A549 (cell line): Measurements from ENCODE around the gene NIT1. TPM values are rescaled to one million over a fixed set of nuclear protein-coding genes. Genes with fewer than 3 reads are reported as not detected.
A peak's percentile ranks its signal among the peaks of the same experiment; 100 is the strongest.

ENCODE experiments used
- ATAC-seq, 2 experiments: fragments of 200-7000 bp in 1 of 2; fragments of >200 bp in 1 of 2; cut with Nextera tagmentation in 1 of 2; cut with Tn5 transposase in 1 of 2; 3 replicates each; pipeline versions ENCODE4 v1.8.0 to v1.9.1; 2018 to 2020; ENCODE audit warnings: mild to moderate bottlenecking in 1 of 2, moderate library complexity in 1 of 2
- CTCF ChIA-PET: fragments of 300-600 bp; sonication (Branson Sonifier 250); formaldehyde crosslinking; extraction: SDS; loops from one replicate; lab custom pipeline; 2021; ENCODE audit warnings: antibody characterized with exemption, inconsistent platforms; lab: Yijun Ruan, JAX
- POLR2A ChIA-PET: fragments of 350-600 bp; formaldehyde crosslinking; extraction: SDS; loops from one replicate; lab custom pipeline; 2021; ENCODE audit warnings: antibody characterized with exemption, inconsistent platforms; lab: Yijun Ruan, JAX
- DNase-seq, 2 experiments: peaks; one replicate each; pipeline versions ENCODE4 v3.0.0 to v3.0.0-alpha.2; 2011 to 2016; ENCODE audit warnings: low read depth in 1 of 2, low spot score in 1 of 2
- FAIRE-seq: peaks from 2 replicates; lab custom pipeline; 2011; peaks lifted over from hg19 to GRCh38; lab: Jason Lieb, UNC
- H3K27ac ChIP-seq, 2 experiments: fragments of >200 bp; sonication (Bioruptor Twin); formaldehyde crosslinking; 3 replicates each; pipeline ENCODE4 v1.5.1; 2016 to 2017
- H3K4me1 ChIP-seq: fragments of >200 bp; sonication (Bioruptor Twin); formaldehyde crosslinking; 3 replicates; pipeline ENCODE4 v1.6.1; 2016
- H3K4me2 ChIP-seq: fragments of >200 bp; sonication (Bioruptor Twin); formaldehyde crosslinking; 3 replicates; pipeline ENCODE4 v1.6.1; 2016
- H3K4me3 ChIP-seq: fragments of >200 bp; sonication (Bioruptor Twin); formaldehyde crosslinking; 3 replicates; pipeline ENCODE4 v1.5.1; 2016
- H3K9me3 ChIP-seq: fragments of >200 bp; sonication (Bioruptor Twin); formaldehyde crosslinking; 3 replicates; pipeline ENCODE4 v1.6.1; 2016
- BCL3 ChIP-seq: fragments of >200 bp; sonication (Bioruptor Twin); formaldehyde crosslinking; IDR thresholded peaks from 3 replicates; pipeline ENCODE4 v1.6.1; 2016
- BHLHE40 ChIP-seq: IDR thresholded peaks from 2 replicates; pipeline ENCODE4 v1.6.1; 2012; ENCODE audit warnings: low read depth, low read length, inconsistent platforms
- CHD4 ChIP-seq: fragments of 200-600 bp; sonication (generic); IDR thresholded peaks from 2 replicates; pipeline ENCODE4 v1.6.1; 2016; ENCODE audit warnings: antibody characterized with exemption, mild to moderate bottlenecking, borderline replicate concordance
- CTCF ChIP-seq: fragments of >200 bp; sonication (Bioruptor Twin); formaldehyde crosslinking; IDR thresholded peaks from 3 replicates; pipeline ENCODE4 v1.5.1; 2016
- FOSB ChIP-seq: fragments of 250-450 bp; sonication (Bioruptor Pico); IDR thresholded peaks from 2 replicates; pipeline ENCODE4 v1.5.0; 2020; ENCODE audit warnings: mild to moderate bottlenecking, moderate library complexity
- GATA3 ChIP-seq: IDR thresholded peaks from 2 replicates; pipeline ENCODE4 v1.6.1; 2012; ENCODE audit warnings: borderline replicate concordance
- HES2 ChIP-seq: fragments of >200 bp; sonication (Bioruptor Twin); formaldehyde crosslinking; IDR thresholded peaks from 2 replicates; pipeline ENCODE4 v1.6.1; 2016
- HEYL ChIP-seq: fragments of 250-450 bp; sonication (Bioruptor Pico); IDR thresholded peaks from 2 replicates; pipeline ENCODE4 v1.8.0; 2021; ENCODE audit warnings: mild to moderate bottlenecking, moderate library complexity
- HOXB13 ChIP-seq: fragments of 250-450 bp; sonication (Bioruptor Pico); IDR thresholded peaks from 2 replicates; pipeline ENCODE4 v1.5.0; 2020; ENCODE audit warnings: low read depth, mild to moderate bottlenecking, moderate library complexity
- MAFK ChIP-seq: fragments of 450-650 bp; IDR thresholded peaks from 2 replicates; pipeline ENCODE4 v1.6.1; 2014; ENCODE audit not compliant: partially characterized antibody
- MAZ ChIP-seq: fragments of 150-350 bp; IDR thresholded peaks from 2 replicates; pipeline ENCODE4 v1.6.1; 2014; ENCODE audit warnings: antibody characterized with exemption, low read depth, low read length, borderline replicate concordance
- NFE2L2 ChIP-seq: fragments of 150-350 bp; conservative IDR thresholded peaks from 2 replicates; pipeline ENCODE4 v1.6.1; 2014; ENCODE audit warnings: low read length
- NPAS2 ChIP-seq: fragments of 250-450 bp; sonication (Bioruptor Pico); IDR thresholded peaks from 2 replicates; pipeline ENCODE4 v1.8.0; 2022; ENCODE audit warnings: mild to moderate bottlenecking, moderate library complexity, borderline replicate concordance
- NR3C1 ChIP-seq: fragments of >200 bp; sonication (Bioruptor Twin); formaldehyde crosslinking; IDR thresholded peaks from 3 replicates; pipeline ENCODE4 v1.6.1; 2017
- PHF8 ChIP-seq: fragments of 200-600 bp; sonication (generic); IDR thresholded peaks from 2 replicates; pipeline ENCODE4 v1.6.1; 2016; ENCODE audit warnings: low read depth, mild to moderate bottlenecking, antibody characterized with exemption, moderate library complexity, borderline replicate concordance
- POLR2A ChIP-seq: IDR thresholded peaks from 2 replicates; pipeline ENCODE4 v1.6.1; 2012; ENCODE audit warnings: mild to moderate bottlenecking, low read length
- POLR2AphosphoS2 ChIP-seq: conservative IDR thresholded peaks from 2 replicates; pipeline ENCODE4 v1.6.1; 2012; ENCODE audit warnings: low read length, improper control_type of control experiment, inconsistent platforms
- REST ChIP-seq: fragments of 200-600 bp; sonication (generic); IDR thresholded peaks from 2 replicates; pipeline ENCODE4 v1.6.1; 2016; ENCODE audit warnings: antibody characterized with exemption, mild to moderate bottlenecking, moderate library complexity
- RFX5 ChIP-seq: fragments of 450-650 bp; IDR thresholded peaks from 2 replicates; pipeline ENCODE4 v1.7.1; 2014; ENCODE audit warnings: antibody characterized with exemption, mild to moderate bottlenecking, moderate library complexity
- RNF2 ChIP-seq: fragments of 200-600 bp; sonication (generic); IDR thresholded peaks from 2 replicates; pipeline ENCODE4 v1.6.1; 2016; ENCODE audit warnings: low read depth, mild to moderate bottlenecking, antibody characterized with exemption, moderate library complexity, borderline replicate concordance
- TFCP2L1 ChIP-seq: fragments of 250-450 bp; sonication (Bioruptor Pico); IDR thresholded peaks from 2 replicates; pipeline ENCODE4 v1.5.0; 2021; ENCODE audit warnings: mild to moderate bottlenecking
- TP53 ChIP-seq: fragments of 250-450 bp; sonication (Bioruptor Pico); IDR thresholded peaks from 2 replicates; pipeline ENCODE4 v1.5.0; 2021; ENCODE audit warnings: mild to moderate bottlenecking, moderate library complexity
- ZNF302 ChIP-seq: fragments of 250-450 bp; sonication (Bioruptor Pico); IDR thresholded peaks from 2 replicates; pipeline ENCODE4 v1.9.0; 2021; ENCODE audit warnings: inconsistent platforms, mild to moderate bottlenecking, moderate library complexity
- WGBS: methylation state at CpG from one replicate; pipeline ENCODE4 v1.1.6; 2017; ENCODE audit errors: missing lambda C conversion rate; 5-methylcytosine and 5-hydroxymethylcytosine counted together
- polyA plus RNA-seq, 4 experiments: library from polyadenylated mRNA; depleted of rRNA in 3 of 4; stranded (reverse); fragments of >200 nt; fragmentation: RNase III in 1 of 4; extraction: RNeasy Plus Mini Kit Qiagen cat#74134 plus additional on column Dnase treatment in 1 of 4; gene quantifications; 2 replicates in 3 of 4; 3 replicates in 1 of 4; pipeline ENCODE4 v1.2.3, GENCODE V29; 2011 to 2017

The NIT1 gene
- polyA plus RNA-seq, 2 of the 4 experiments (the other 2 are of a cell fraction): 29.9 to 44.5 TPM

GRCh38 chr1:161076410-161076809 is 41.5 kb upstream of the NIT1 start (continued):
- no peak for TF ChIP-seq CHD4

GRCh38 chr1:161077426-161077825 is 40.5 kb upstream of the NIT1 start:
- TF ChIP-seq POLR2A: no peak
- no peak for TF ChIP-seq RNF2
- no peak for TF ChIP-seq BHLHE40
- TF ChIP-seq GATA3: no peak
- no peak for TF ChIP-seq MAZ
- TF ChIP-seq NR3C1: no peak
- TF ChIP-seq NPAS2 (CRISPR knock-in tag): no peak
- TF ChIP-seq TFCP2L1: no peak
- TF ChIP-seq ZNF302 (CRISPR knock-in tag): no peak
- TF ChIP-seq HEYL (CRISPR knock-in tag): no peak
- no peak for TF ChIP-seq BCL3
- TF ChIP-seq REST: no peak
- TF ChIP-seq, all 56 proteins: peak for 0
- 86% methylated on average over 8 of the region's 9 CpGs for WGBS
- CTCF ChIA-PET: interaction anchor here (13.9 kb wide), 1 partner anchor 20 kb away, joined by 319 read pairs; the partner anchor contains the start of gene KLHDC9
- ATAC-seq: no peak
- Histone ChIP-seq H3K4me2 (no peak overlapping the region), H3K4me3 (no peak overlapping the region), H3K4me1 (peaks cover 26% of the 10 kb centered on the region), H3K27ac (peak overlapping the region in 1 of 2 experiments; percentile 45; a peak in 2 of 6 replicates), H3K9me3 (no peaks in the 10 kb centered on the region)
- DNase-seq: no peak
- no peak for FAIRE-seq
- POLR2A ChIA-PET: no interaction called here

GRCh38 chr1:161079436-161080110 is 38.3 kb upstream of the NIT1 start:
- no peak overlapping the region for H3K4me3 ChIP-seq
- H3K27ac ChIP-seq: peak overlapping the region in 1 of 2 experiments; percentile 5; a peak in 1 of 6 replicates
- no peak overlapping the region for H3K4me2 ChIP-seq
- peaks cover 40% of the 10 kb centered on the region for H3K4me1 ChIP-seq
- FAIRE-seq (no peak), ATAC-seq (no peak), DNase-seq (no peak)
- WGBS: 93% methylated on average over 26 of the region's 41 CpGs
- CTCF ChIA-PET: interaction anchor here (1.1 to 12.7 kb wide), 5 partner anchors 8 to 82 kb away, joined by 3 to 167 read pairs (median 5); partner anchors contain the start of gene KLHDC9
- no peak for TF ChIP-seq RFX5
- TF ChIP-seq TFCP2L1: no peak
- no peak for TF ChIP-seq NFE2L2
- no peak for TF ChIP-seq POLR2AphosphoS2
- no peak for TF ChIP-seq BHLHE40
- no peak for TF ChIP-seq MAFK
- no peak for TF ChIP-seq CTCF
- no peak for TF ChIP-seq HOXB13 (CRISPR knock-in tag)
- TF ChIP-seq HES2: no peak
- no peak for TF ChIP-seq BCL3
- no peak for TF ChIP-seq TP53 (CRISPR knock-in tag)
- no peak for TF ChIP-seq FOSB
- TF ChIP-seq ZNF302 (CRISPR knock-in tag): no peak
- TF ChIP-seq PHF8: no peak
- no peaks in the 10 kb centered on the region for H3K9me3 ChIP-seq
- POLR2A ChIA-PET: interaction anchor here (0.9 kb wide), 1 partner anchor 32 kb away, joined by 3 read pairs; no protein-coding TSS in a partner anchor
